Kidney epithelial cell (primary cell): ENCODE measurements around the gene SDCCAG8. TPM values are rescaled to one million over a fixed set of nuclear protein-coding genes. Genes with fewer than 3 reads are reported as not detected.
"Not testable (repeated sequence)": the region's sequence is repeated elsewhere in the genome, so short reads cannot be mapped to it uniquely, and the experiment has no call there.

Experiments used
- DNase-seq: peaks from one replicate; pipeline ENCODE4 v3.0.0-alpha.2; 2010; ENCODE audit warnings: low read depth
- H3K27me3 ChIP-seq: 2 replicates; pipeline ENCODE4 v1.6.0; 2011; ENCODE audit warnings: low read length; ENCODE audit not compliant: control insufficient read depth, insufficient read depth
- H3K36me3 ChIP-seq: 2 replicates; pipeline ENCODE4 v1.5.1; 2011; ENCODE audit warnings: low read length; ENCODE audit not compliant: control insufficient read depth, insufficient read depth
- H3K4me3 ChIP-seq: 2 replicates; pipeline ENCODE4 v1.5.1; 2011; ENCODE audit warnings: low read depth, mild to moderate bottlenecking, control low read depth, low read length
- total RNA-seq: library from RNA; depleted of rRNA; stranded (reverse); fragments of >200 nt; gene quantifications from 2 replicates; pipeline ENCODE4 v1.2.3, GENCODE V29; 2015
- TF ChIP-seq, protein P1 (sequence below): IDR thresholded peaks from 2 replicates; pipeline ENCODE4 v1.5.1; 2011; ENCODE audit warnings: mild to moderate bottlenecking, moderate library complexity, low read length, control low read depth, inconsistent platforms; ENCODE audit not compliant: insufficient read depth, poor library complexity, severe bottlenecking

SDCCAG8 gene
- total RNA-seq, 1 donor from 2014 or later, result 46.9 TPM

DNA sequence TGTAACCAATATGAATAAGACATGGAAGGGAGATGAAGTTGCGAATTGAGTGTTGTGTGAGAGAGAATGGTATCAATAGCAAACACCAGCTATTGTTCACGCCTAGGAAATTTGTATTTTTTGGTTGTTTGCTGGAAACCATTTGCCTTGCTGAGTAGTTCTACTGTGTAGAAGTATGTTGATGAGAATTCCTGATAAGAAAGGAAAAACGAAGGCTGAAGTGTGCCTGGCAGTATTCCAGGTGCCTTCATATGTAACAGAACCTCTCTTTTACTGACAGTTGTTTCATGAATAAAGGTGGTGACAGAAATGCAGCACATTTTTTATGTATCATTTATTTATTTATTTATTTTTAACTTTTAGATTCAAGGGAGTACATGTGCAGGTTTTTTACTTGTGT is 79.5 kb downstream of the SDCCAG8 start:
- no peaks in the 10 kb centered on the region for H3K36me3 ChIP-seq
- TF ChIP-seq, protein P1, sequence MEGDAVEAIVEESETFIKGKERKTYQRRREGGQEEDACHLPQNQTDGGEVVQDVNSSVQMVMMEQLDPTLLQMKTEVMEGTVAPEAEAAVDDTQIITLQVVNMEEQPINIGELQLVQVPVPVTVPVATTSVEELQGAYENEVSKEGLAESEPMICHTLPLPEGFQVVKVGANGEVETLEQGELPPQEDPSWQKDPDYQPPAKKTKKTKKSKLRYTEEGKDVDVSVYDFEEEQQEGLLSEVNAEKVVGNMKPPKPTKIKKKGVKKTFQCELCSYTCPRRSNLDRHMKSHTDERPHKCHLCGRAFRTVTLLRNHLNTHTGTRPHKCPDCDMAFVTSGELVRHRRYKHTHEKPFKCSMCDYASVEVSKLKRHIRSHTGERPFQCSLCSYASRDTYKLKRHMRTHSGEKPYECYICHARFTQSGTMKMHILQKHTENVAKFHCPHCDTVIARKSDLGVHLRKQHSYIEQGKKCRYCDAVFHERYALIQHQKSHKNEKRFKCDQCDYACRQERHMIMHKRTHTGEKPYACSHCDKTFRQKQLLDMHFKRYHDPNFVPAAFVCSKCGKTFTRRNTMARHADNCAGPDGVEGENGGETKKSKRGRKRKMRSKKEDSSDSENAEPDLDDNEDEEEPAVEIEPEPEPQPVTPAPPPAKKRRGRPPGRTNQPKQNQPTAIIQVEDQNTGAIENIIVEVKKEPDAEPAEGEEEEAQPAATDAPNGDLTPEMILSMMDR, result no peak
- DNase-seq, result no peak

DNA sequence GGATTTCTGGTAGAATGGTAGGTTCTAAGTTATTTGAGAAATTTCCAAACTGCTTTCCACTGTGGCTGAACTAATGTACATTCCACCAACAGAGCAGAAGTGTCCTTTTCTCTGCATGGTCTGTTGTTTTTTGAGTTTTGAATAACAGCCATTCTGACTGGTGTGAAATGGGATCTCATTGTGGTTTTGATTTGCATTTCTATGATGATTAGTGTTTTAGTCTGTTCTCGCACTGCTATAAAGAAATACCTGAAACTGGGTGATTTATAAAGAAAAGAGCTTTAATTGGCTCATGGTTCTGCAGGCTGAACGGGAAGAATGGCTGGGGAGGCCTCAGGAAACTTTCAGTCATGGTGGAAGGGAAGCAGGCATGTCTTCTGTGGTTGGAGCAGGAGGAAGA is 80.3 kb downstream of the SDCCAG8 start:
- TF ChIP-seq, protein P1, result no peak
- DNase-seq, result no peak
- Histone ChIP-seq H3K4me3 (no peak overlapping the region), H3K27me3 (no peaks in the 10 kb centered on the region), H3K36me3 (no peaks in the 10 kb centered on the region)

More for the DNA sequence above, 79.5 kb downstream of the SDCCAG8 start:
- H3K27me3 ChIP-seq, result no peaks in the 10 kb centered on the region
- no peak overlapping the region for H3K4me3 ChIP-seq

DNA sequence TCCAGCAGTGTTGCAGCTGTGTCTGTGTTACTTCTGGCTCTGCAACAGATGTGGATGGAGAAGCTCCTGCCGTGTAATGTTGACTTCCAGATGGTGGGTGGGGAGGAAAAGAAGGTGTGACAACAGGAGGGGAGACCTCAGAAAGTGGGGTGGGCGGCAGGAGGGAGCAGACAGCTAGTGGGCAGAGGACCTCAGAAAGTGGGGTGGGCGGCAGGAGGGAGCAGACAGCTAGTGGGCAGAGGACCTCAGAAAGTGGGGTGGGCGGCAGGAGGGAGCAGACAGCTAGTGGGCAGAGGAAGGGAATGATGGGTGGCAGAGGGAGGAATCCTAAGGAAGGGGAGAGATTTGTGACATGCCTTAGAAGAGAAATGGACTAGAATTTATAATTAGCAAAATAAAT is 83.0 kb downstream of the SDCCAG8 start:
- H3K36me3 ChIP-seq, DNase-seq, H3K27me3 ChIP-seq, H3K4me3 ChIP-seq: not testable (repeated sequence)

DNA sequence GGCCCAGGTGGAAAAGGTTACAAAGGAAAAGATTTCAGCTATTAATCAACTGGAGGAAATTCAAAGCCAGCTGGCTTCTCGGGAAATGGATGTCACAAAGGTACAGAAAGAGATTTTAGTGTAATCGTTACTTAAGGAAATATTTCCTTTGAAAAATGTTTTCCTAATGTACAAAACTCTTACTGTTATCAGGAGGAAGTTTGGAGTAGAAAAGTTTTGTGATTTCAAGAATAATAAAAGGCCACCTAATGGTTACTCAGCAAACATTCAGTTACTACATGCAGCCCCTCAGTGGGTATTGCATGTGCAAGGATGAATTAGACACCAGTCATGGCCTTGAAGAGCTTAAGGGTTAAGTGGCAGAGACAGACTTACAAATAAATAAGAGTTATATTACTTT is 85.2 kb downstream of the SDCCAG8 start:
- Histone ChIP-seq H3K27me3 (no peaks in the 10 kb centered on the region), H3K4me3 (no peak overlapping the region), H3K36me3 (no peaks in the 10 kb centered on the region)
- TF ChIP-seq, protein P1, result no peak
- no peak for DNase-seq

DNA sequence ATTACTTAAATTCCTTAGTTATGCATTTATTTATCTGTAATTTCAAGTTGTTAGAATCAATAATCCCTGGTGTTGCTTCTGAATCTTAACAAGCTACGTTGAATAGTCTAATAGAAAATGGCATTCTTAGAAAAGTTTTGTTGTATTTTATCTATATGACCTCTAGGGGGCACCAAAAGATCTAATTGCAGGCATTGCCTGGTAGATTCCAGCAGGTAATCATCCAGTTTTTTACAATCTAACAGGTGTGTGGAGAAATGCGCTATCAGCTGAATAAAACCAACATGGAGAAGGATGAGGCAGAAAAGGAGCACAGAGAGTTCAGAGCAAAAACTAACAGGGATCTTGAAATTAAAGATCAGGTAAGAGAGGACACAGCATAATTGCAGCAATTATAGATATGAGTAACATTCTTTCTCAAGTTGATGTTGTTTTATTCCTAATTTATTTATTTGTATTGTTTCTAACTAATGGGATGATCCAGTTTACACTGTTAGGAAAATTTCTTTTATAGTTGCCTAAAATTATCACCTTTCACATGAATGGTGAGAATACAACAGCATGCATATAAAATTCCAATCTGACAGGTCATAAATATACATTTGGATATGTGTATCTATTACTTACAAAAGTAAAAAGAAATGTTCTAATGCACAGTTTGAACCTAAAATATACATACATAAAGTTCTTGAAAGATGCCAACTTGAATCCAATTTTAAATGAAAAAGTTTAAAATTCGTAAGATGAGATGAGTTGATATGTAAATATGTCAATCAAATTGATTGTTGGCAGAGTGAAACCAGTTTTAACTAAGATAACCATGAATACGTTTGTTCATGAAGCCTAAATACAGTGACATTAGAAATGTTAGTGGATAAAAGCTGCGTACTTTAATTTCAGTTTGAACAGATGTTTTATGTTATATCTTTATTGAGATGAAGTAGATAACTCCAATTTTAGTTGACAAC is 88.4 kb downstream of the SDCCAG8 start:
- peak; percentile 25 for DNase-seq
- Histone ChIP-seq H3K36me3 (no peaks in the 10 kb centered on the region), H3K27me3 (no peaks in the 10 kb centered on the region), H3K4me3 (no peak overlapping the region)
- TF ChIP-seq, protein P1, result peak; percentile 64

DNA sequence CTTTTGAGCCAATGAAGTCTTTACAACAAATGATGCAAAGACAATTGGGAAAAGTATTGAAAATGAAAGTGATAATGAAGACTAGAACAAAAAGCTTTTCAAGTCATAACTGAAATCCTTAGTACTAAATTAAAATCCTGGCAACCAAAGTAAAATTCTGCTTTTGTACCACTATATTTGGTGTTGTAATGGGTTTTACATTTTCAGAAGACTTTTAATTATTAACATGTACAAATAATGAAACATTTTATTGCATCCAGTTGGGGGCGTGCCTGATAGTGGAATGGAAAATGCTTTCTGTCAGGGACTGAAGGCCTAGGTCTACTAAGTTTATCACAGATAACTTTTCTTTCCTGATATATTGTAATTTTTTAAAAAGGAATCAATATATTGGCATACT is 89.4 kb downstream of the SDCCAG8 start:
- DNase-seq, result no peak
- TF ChIP-seq, protein P1, result peak; percentile 19
- Histone ChIP-seq H3K36me3 (no peaks in the 10 kb centered on the region), H3K27me3 (no peaks in the 10 kb centered on the region), H3K4me3 (no peak overlapping the region)
